HG03159 (cell line): Measurements from ENCODE around the gene ABCB1.
A peak's percentile ranks its signal among the peaks of the same experiment; 100 is the strongest.
"Not testable (repeated sequence)": the region's sequence is repeated elsewhere in the genome, so short reads cannot be mapped to it uniquely, and the experiment has no call there.

Source experiments
- ATAC-seq: cut with Tn5 transposase; IDR thresholded peaks from one replicate; pipeline ENCODE4 v1.9.1; 2021; ENCODE audit warnings: mild to moderate bottlenecking, moderate library complexity; ENCODE audit not compliant: unreplicated experiment

ABCB1 gene

DNA sequence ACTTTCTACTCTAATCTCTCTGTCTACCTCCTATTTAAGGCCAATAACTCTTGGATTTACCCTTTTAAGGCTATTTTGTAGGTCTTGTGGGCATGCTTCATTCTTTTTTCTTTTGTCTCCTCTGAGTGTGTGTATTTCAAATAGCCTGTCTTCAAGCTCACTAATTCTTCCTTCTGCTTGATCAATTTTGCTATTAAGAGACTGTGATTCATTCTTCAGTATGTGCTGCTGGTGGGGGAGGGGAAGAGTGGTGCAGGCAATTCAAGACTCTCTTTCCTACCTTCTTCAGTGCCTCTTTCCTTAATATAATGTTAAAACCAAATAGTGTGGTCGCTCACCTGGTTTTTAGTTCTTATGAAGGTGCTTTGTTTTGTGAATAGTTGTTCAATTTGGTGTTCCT, 20.0 kb downstream of the ABCB1 start:
- ATAC-seq: no peak

DNA sequence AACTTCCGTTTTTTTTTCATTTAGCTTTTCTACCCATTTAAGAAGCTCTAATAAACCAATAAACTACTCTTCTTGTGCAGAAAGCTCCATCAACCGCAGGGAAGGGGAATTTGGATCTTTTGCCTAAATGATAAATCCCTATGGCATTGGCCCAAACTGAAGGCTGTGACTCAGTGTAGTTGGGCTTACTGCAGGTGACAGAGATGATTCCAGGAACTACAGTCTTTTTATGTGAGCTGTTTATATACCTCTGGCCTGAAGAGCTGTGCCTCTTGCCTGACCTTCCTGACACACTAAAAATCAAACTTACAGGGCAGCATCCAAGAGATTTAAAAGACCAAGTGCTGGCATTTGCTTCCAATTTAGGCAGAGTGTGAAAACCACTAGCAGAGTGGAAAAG, 25.2 kb downstream of the ABCB1 start:
- no peak for ATAC-seq

DNA sequence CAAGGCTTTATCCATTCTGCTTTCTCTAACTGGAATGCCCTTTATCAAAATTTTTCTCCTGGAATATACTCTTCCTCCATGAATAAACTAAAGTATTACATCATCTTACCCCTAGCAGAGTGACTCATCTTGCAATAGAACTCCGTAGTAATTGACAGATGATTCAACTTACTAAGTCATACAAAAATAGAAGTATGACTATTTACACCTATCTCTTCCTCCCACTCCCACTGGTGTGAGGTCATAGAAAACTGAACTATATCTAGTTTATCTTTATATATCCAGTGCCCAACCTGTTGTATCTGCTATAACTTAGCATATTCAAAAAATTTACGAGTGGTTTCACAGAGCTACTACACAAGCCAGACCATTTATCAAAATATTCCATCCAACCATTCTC, 26.1 kb downstream of the ABCB1 start:
- ATAC-seq: no peak

DNA sequence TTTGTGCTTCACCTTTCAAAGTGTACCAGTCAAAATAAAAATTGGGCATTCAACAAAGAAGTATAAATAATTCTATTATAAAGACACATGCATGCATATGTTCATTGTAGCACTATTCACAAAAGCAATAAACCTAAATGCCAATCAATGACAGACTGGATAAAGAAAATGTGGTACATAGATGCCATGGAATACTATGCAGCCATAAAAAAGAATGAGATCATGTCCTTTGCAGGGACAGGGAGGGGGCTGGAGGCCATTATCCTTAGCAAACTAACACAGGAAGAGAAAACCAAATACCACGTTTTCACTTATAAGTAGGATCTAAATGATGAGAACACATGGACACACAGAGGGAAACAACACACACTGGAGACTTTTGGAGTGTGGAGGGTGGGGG, 28.2 kb downstream of the ABCB1 start:
- not testable (repeated sequence) for ATAC-seq

DNA sequence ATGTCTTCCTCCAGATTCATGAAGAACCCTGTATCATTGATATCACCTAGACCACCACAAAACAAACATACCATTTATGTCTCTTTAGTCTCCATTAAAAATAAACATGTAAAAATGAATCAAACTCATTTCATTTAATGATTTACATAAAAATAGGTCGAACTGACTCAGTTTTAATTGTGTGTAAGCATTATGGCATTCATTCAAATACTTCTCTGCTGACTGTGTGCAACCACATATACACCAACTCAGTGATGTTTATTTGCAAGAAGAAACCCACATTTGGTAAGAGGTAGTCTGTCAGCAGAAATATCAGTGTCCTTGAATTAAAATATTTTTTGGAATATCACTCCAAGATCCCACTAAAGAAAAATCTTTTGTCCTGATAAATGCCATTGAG, 30.5 kb downstream of the ABCB1 start:
- no peak for ATAC-seq

DNA sequence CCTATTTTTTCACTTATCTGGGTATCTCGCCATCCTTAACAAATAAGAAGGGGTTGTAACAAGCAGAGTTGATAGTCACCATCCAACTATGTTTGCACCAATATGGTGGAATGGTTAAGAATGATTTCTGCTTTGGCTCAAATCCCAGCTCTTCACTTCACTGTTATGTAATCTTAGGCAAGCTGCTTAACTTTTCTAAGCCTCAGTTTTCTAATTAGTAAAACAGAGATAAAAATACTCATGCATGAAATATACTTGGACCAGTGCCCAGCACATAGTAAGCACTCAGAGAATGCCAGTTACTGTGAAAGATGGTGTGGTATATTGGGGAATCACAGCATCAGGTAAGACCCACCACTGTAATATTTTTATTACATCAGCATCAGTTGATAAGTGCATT, 33.6 kb downstream of the ABCB1 start:
- no peak for ATAC-seq

- no peak for ATAC-seq
Measured at GRCh38 chr7:87566311-87566900, 34.3 kb downstream of the ABCB1 start.

DNA sequence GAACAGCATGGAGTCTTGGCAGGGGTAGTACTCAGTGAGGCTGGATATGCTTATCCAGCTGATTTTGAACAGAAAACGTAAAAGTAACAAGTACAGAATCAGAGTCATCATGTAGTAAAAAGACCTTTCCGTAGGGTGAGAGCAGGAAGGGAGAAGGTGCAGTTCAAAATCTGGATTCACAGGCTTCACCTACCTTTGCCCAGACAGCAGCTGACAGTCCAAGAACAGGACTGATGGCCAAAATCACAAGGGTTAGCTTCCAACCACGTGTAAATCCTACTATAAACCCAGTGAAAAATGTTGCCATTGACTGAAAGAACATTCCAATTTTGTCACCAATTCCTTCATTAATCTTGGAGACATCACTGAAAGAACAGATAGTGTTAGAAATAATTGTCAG, 34.8 kb downstream of the ABCB1 start:
- ATAC-seq: no peak

DNA sequence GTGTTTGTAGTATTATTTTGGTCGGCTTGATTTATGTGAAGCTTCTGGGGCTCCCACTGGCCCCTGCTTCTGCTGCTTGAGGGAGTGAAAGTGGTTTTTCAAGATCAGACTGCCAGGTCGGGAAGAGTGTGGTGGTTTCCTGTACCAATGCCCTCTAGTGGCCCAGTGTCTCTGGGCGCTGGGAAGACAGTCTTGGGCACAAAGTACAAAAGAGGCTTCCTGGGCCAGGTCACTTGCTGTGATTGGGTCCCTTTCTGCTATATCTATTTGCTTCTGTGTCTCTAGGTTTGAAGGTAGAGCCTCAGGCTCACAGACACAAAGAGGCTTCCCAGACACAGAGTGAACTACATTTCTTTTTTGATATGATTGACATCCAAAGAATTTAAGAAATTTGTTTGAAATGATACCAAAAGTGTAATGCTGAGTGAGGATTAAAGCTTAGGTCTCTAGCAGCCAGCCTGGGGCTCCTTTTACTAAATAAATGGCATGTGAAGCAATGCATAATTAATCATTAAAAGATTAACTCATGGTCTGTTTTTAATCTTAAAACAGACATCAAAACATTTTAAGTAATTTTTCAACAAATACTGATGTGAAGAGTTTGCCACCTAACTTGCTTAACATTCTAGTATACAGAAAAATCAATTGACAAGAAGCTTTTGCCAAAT, 36.3 kb downstream of the ABCB1 start:
- ATAC-seq: peak; percentile 84

GRCh38 chr7:87561702-87562101, 39.0 kb downstream of the ABCB1 start:
- ATAC-seq: no peak

- no peak for ATAC-seq
Measured at GRCh38 chr7:87561102-87561501, 39.6 kb downstream of the ABCB1 start.

GRCh38 chr7:87552351-87552900, 48.3 kb downstream of the ABCB1 start:
- no peak for ATAC-seq

- no peak for ATAC-seq
Measured at GRCh38 chr7:87548123-87548919, 52.4 kb downstream of the ABCB1 start.

- ATAC-seq: no peak
Measured at GRCh38 chr7:87545760-87546159, 54.9 kb downstream of the ABCB1 start.

- peak; percentile 77 for ATAC-seq
Measured at GRCh38 chr7:87543623-87544022, 57.1 kb downstream of the ABCB1 start.

DNA sequence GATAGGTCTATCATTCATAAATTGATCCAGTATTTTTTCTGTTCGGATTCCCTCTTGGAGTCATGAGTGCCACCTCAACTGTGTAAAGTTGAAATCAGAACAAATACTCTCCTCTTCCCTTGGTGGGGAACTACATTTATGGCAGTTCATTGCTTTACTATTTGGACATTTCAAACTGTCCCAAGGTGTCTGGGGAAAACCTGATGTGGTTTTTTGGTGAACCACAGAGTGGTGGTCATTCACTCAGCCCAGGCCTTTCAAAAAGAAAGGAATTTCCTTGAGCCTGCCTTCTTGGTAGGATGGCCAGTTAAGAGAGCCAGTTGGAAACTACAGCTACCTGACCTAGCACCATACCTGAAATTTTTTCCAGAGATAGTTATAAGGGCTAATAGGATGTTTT, 59.0 kb downstream of the ABCB1 start:
- ATAC-seq: no peak

GRCh38 chr7:87538052-87538451, 62.6 kb downstream of the ABCB1 start:
- no peak for ATAC-seq

DNA sequence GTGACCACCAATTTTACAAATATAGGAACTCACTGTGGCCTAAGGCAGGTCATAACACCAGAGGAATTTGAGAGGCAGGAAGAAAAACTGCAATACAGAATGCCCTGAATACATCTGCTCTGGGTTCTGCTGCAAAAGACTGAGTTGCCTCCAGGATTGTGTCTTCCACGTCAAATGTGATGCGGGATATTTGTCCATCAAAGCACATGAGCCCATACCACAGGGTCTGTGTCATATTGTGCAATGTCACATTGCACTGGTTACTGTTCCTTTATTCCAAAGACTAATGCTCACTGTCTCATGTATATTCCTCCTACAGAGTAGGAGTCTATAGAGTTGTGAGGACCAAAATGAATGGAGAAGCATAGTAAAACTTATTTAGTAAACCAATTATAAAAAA, 66.6 kb downstream of the ABCB1 start:
- no peak for ATAC-seq

- ATAC-seq: no peak
Measured at GRCh38 chr7:87530126-87530525, 70.6 kb downstream of the ABCB1 start.

DNA sequence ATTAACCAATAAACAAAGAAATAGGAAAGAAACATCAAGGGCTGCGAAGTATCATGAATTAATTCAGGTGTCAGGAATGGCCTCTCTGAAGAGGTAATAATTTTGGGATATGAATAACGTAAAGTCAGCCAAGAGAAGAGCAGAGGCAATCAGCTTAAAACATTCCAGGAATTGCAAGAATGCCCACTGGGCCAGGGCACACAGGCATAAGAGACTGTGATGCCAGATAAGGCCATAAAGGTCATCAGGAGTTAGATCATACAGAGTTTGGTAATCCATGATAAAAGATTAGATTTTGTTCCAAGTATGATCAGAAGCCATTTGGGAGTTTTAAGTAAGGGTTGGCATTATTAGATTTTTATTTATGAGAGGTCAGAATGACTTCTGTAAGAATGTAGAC, 72.0 kb downstream of the ABCB1 start:
- no peak for ATAC-seq

DNA sequence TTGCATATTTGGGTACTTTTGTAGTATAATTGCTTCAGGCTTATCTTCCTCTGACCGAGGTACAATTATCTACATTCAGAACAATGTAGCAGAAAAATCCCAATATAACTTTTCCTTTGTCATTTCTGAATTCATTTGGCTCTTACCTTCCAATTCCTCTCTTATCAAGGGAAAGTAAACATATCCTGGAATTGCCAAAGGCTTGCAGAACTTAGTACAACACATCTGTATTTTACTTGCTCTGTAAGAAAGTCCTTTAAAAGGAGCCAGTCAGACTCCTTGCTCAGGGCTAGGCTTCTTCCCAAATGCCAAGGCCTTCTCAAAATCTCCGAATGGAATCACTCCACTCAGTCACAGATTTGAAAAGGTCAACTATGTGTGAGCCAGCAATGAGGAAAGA, 81.9 kb downstream of the ABCB1 start:
- ATAC-seq: no peak

GRCh38 chr7:87517891-87518290, 82.8 kb downstream of the ABCB1 start:
- no peak for ATAC-seq
